ENCODE measurements around the gene NIT1.

NIT1 gene

DNA sequence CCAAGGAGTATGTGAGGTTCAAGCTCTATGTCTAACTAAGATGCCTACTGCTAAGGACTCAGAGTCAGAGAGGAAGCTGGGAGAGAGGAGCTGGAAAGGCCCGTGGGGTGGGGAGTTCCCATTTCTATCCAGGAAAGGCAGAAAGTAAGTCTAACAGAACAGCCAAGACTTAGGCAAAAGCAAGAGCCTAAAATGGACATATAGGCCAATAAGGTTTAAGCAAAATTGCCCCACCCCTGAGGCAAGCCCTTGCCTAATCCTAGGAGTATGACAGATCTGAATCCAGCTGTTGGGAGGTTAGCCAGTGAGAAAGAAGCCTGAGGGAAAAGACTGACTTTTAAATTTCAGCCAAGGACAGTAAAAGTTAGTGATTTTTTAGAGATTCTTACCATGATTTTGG is 21.4 kb upstream of the NIT1 start:
- H3K4me3 ChIP-seq (ENCODE audit: low read length), result peak overlapping the region; percentile 55
- H3K9me3 ChIP-seq (ENCODE audit: insufficient read depth, low read length), result no peaks in the 10 kb centered on the region
- H3K27me3 ChIP-seq (ENCODE audit: low read depth, low read length), result no peaks in the 10 kb centered on the region
- no peaks in the 10 kb centered on the region for H4K20me1 ChIP-seq (ENCODE audit: insufficient read depth, low read length)
- H3K4me1 ChIP-seq (ENCODE audit: low read length), result peaks cover 59% of the 10 kb centered on the region
- H3K36me3 ChIP-seq (replicated peaks; ENCODE audit: low read depth, low read length), result peaks cover 14% of the 10 kb centered on the region
- H2AFZ ChIP-seq (ENCODE audit: low read depth, low read length), result no peak overlapping the region
- H3K9ac ChIP-seq (ENCODE audit: low read length), result peak overlapping the region; percentile 60
- TF ChIP-seq EZH2phosphoT487 (IDR thresholded peaks at IDR 0.05; ENCODE audit: low read depth), result no peak
- TF ChIP-seq, protein P1, sequence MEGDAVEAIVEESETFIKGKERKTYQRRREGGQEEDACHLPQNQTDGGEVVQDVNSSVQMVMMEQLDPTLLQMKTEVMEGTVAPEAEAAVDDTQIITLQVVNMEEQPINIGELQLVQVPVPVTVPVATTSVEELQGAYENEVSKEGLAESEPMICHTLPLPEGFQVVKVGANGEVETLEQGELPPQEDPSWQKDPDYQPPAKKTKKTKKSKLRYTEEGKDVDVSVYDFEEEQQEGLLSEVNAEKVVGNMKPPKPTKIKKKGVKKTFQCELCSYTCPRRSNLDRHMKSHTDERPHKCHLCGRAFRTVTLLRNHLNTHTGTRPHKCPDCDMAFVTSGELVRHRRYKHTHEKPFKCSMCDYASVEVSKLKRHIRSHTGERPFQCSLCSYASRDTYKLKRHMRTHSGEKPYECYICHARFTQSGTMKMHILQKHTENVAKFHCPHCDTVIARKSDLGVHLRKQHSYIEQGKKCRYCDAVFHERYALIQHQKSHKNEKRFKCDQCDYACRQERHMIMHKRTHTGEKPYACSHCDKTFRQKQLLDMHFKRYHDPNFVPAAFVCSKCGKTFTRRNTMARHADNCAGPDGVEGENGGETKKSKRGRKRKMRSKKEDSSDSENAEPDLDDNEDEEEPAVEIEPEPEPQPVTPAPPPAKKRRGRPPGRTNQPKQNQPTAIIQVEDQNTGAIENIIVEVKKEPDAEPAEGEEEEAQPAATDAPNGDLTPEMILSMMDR (IDR thresholded peaks at IDR 0.05; ENCODE audit: low read depth, low read length), result no peak
- peak overlapping the region; percentile 77 for H3K4me2 ChIP-seq (ENCODE audit: low read length)
- H3K27ac ChIP-seq (ENCODE audit: low read length), result peak overlapping the region; percentile 90
- H3K79me2 ChIP-seq (ENCODE audit: low read length), result no peaks in the 10 kb centered on the region

DNA sequence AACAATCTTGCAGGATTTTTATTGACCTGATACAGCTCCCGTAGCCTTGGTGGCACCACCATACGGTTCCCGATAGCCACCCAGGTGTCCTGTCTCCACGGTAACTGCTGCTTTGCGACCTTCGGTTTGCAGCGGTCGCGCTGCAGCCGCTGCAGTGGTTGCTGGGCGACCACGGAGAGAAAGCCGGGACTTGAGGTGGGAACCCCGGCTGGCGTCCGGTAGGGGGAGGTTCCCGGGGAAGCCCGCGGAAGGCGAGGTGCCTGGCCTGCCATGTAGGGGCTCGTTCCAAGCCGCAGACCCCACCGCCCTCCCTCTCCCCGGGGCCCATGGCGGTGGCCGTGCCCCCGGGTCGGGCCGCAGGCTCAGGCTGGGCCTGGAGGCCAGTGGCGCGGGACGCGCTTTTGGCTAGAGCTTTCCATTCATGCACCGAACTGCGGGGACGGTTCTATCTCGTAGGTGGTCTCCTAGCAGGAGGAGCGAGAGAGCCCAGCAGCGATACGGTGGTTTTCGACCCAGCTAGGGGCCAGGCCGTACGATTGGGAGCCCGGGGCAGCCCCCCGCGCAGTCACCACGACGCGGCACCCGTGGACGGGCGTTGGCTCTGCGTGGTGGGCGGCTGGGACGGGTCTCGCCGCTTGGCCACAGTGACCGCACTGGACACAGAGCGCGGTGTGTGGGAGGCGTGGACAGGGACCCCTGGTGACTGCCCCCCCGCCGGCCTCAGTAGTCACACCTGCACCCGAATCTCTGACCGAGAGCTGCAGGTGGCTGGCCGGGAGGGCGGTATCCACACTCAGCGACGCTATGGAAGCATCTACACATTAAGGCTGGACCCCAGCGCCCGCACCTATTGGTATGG is 19.5 kb upstream of the NIT1 start, which contains the start of gene KLHDC9:
TSS of gene KLHDC9 (plus strand) at position 152 of the 859 bp plus-strand sequence. CDS start at position 327, 175 bp downstream.
- peaks cover 10% of the 10 kb centered on the region for H3K79me2 ChIP-seq (ENCODE audit: low read length)
- peaks cover 44% of the 10 kb centered on the region for H3K4me1 ChIP-seq (ENCODE audit: low read length)
- no peaks in the 10 kb centered on the region for H4K20me1 ChIP-seq (ENCODE audit: insufficient read depth, low read length)
- peaks cover 24% of the 10 kb centered on the region for H3K36me3 ChIP-seq (replicated peaks; ENCODE audit: low read depth, low read length)
- H3K4me2 ChIP-seq (ENCODE audit: low read length), result peak within 1 kb of the TSS; percentile 77
- H3K9ac ChIP-seq (ENCODE audit: low read length), result peak within 1 kb of the TSS; percentile 71
- H3K27ac ChIP-seq (ENCODE audit: low read length), result peak within 1 kb of the TSS; percentile 90
- no peak for TF ChIP-seq EZH2phosphoT487 (IDR thresholded peaks at IDR 0.05; ENCODE audit: low read depth)
- TF ChIP-seq, protein P1 (IDR thresholded peaks at IDR 0.05; ENCODE audit: low read depth, low read length), result no peak
- no peaks in the 10 kb centered on the region for H3K27me3 ChIP-seq (ENCODE audit: low read depth, low read length)
- H2AFZ ChIP-seq (ENCODE audit: low read depth, low read length), result peak within 1 kb of the TSS; percentile 34
- H3K9me3 ChIP-seq (ENCODE audit: insufficient read depth, low read length), result no peaks in the 10 kb centered on the region
- H3K4me3 ChIP-seq (ENCODE audit: low read length), result peak within 1 kb of the TSS; percentile 81

DNA sequence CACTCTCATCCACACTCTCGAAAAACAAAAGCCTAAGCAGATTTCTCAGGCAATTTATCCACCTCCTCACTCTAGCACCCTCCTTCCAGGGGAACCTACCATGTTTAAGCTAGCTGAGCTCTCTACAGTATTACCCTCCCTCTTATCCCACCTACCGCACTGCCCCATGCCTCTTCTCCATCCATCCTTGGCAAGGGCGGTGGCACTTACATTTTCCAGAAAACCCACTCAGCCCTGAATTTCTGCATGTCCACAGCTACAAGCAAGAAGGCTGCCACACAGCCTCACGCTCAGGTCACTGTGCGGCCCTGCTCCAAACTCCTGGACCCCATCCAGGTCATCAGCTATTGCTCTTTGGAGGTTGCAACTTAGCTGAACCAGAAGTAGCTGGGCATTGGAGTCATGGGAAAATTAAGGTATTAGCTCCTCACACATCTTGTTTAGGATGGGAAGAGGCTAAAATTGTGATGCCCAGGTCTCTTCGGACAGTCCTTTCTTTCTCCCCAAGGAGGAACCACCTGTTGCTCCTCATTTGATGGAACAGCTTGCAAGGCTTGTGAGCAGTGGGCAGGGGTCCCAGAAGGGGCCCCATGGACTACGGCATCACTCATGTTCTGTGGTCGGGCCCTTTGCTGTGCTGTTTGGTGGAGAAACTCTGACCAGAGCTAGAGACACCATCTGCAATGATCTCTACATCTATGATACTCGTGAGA is 18.7 kb upstream of the NIT1 start:
- Histone ChIP-seq H4K20me1 (ENCODE audit: insufficient read depth, low read length) (no peaks in the 10 kb centered on the region), H3K4me1 (ENCODE audit: low read length) (peaks cover 40% of the 10 kb centered on the region), H3K36me3 (replicated peaks; ENCODE audit: low read depth, low read length) (peaks cover 24% of the 10 kb centered on the region), H3K9me3 (ENCODE audit: insufficient read depth, low read length) (no peaks in the 10 kb centered on the region), H3K4me2 (ENCODE audit: low read length) (peak overlapping the region; percentile 77), H3K79me2 (ENCODE audit: low read length) (peaks cover 18% of the 10 kb centered on the region), H3K4me3 (ENCODE audit: low read length) (peak overlapping the region; percentile 81), H3K9ac (ENCODE audit: low read length) (peak overlapping the region; percentile 71; the same call in 1 of the 2 replicates), H3K27ac (ENCODE audit: low read length) (no peak overlapping the region), H3K27me3 (ENCODE audit: low read depth, low read length) (no peaks in the 10 kb centered on the region), H2AFZ (ENCODE audit: low read depth, low read length) (no peak overlapping the region)
- TF ChIP-seq EZH2phosphoT487 (IDR thresholded peaks at IDR 0.05; ENCODE audit: low read depth), result no peak
- TF ChIP-seq, protein P1 (IDR thresholded peaks at IDR 0.05; ENCODE audit: low read depth, low read length), result no peak

DNA sequence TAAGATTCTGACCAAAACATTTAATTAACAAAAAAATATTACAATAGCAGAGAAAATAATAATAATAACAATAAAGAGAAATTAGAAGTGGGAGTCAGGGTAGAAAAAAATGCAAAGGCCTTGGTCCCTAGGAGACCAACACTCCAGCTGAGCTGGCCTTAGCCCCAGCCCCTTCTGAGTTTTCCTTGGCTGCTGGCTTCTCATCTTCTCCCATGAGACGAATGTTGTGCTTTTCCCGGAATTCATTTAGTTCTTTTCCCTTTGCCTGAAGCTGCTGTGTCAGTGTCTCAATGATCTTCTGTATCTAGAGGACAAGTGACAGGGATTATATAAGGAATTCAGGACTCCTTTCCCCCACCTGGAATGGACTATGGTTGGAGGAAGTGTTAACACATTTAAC is 17.3 kb upstream of the NIT1 start:
- Histone ChIP-seq H3K79me2 (ENCODE audit: low read length) (peaks cover 31% of the 10 kb centered on the region), H3K27me3 (ENCODE audit: low read depth, low read length) (no peaks in the 10 kb centered on the region), H3K9ac (ENCODE audit: low read length) (no peak overlapping the region), H3K4me1 (ENCODE audit: low read length) (peaks cover 30% of the 10 kb centered on the region), H3K36me3 (replicated peaks; ENCODE audit: low read depth, low read length) (peaks cover 24% of the 10 kb centered on the region), H2AFZ (ENCODE audit: low read depth, low read length) (no peak overlapping the region), H3K9me3 (ENCODE audit: insufficient read depth, low read length) (no peaks in the 10 kb centered on the region), H3K4me2 (ENCODE audit: low read length) (no peak overlapping the region), H4K20me1 (ENCODE audit: insufficient read depth, low read length) (no peaks in the 10 kb centered on the region), H3K27ac (ENCODE audit: low read length) (no peak overlapping the region), H3K4me3 (ENCODE audit: low read length) (no peak overlapping the region)
- TF ChIP-seq, protein P1 (IDR thresholded peaks at IDR 0.05; ENCODE audit: low read depth, low read length), result no peak
- no peak for TF ChIP-seq EZH2phosphoT487 (IDR thresholded peaks at IDR 0.05; ENCODE audit: low read depth)
